ENCODE results near the gene SLC19A1.

SLC19A1 gene

GRCh38 chr21:45542242-45542666 lies at the start of gene SLC19A1:
Gene SLC19A1 (minus strand): TSS chr21:45542440. CDS start chr21:45537959, 4,481 bp downstream.
- Histone ChIP-seq H3K9me3 (ENCODE audit: insufficient read depth, low read length, severe bottlenecking) (no peaks in the 10 kb centered on the region), H3K4me2 (ENCODE audit: insufficient read depth, low read length) (peak within 1 kb of the TSS; percentile 97), H3K4me1 (ENCODE audit: insufficient read depth, low read length) (peaks cover 44% of the 10 kb centered on the region), H3K27me3 (ENCODE audit: insufficient read depth, low read length, poor library complexity) (no peaks in the 10 kb centered on the region), H3K79me2 (ENCODE audit: insufficient read depth, low read length) (peaks cover 43% of the 10 kb centered on the region), H2AFZ (ENCODE audit: low read depth, low read length) (peak within 1 kb of the TSS; percentile 77), H3K4me3 (ENCODE audit: low read depth in 1 of 2, low read length in 2 of 2) (peak within 1 kb of the TSS; percentile 48 to 77; a peak in 3 of 4 replicates), H3K9ac (ENCODE audit: low read depth, low read length) (peak within 1 kb of the TSS; percentile 66), H3K36me3 (ENCODE audit: insufficient read depth, low read length) (peaks cover 38% of the 10 kb centered on the region), H3K27ac (ENCODE audit: low read length) (peak within 1 kb of the TSS; percentile 71), H4K20me1 (ENCODE audit: insufficient read depth, low read length) (peaks cover 41% of the 10 kb centered on the region)
- ATAC-seq (ENCODE audit: insufficient read depth, low read depth), result peak; percentile 77
- DNase-seq, result peak; percentile 73
- no peak for TF ChIP-seq EZH2 (IDR thresholded peaks at IDR 0.05; ENCODE audit: borderline replicate concordance, low read depth, low read length, severe bottlenecking)
- TF ChIP-seq CTCF (IDR thresholded peaks at IDR 0.05; ENCODE audit: borderline replicate concordance, extremely low read depth, low read length, poor library complexity, severe bottlenecking), result peak; percentile 33

GRCh38 chr21:45591619-45592207 lies 49.5 kb upstream of the SLC19A1 start:
- H3K36me3 ChIP-seq (ENCODE audit: insufficient read depth, low read length), result no peaks in the 10 kb centered on the region
- no peak overlapping the region for H3K9ac ChIP-seq (ENCODE audit: low read depth, low read length)
- no peak for DNase-seq
- no peaks in the 10 kb centered on the region for H3K27me3 ChIP-seq (ENCODE audit: insufficient read depth, low read length, poor library complexity)
- no peak overlapping the region for H2AFZ ChIP-seq (ENCODE audit: low read depth, low read length)
- no peaks in the 10 kb centered on the region for H3K79me2 ChIP-seq (ENCODE audit: insufficient read depth, low read length)
- H3K27ac ChIP-seq (ENCODE audit: low read length), result no peak overlapping the region
- no peak overlapping the region for H3K4me2 ChIP-seq (ENCODE audit: insufficient read depth, low read length)
- ATAC-seq (ENCODE audit: insufficient read depth, low read depth), result no peak
- H3K9me3 ChIP-seq (ENCODE audit: insufficient read depth, low read length, severe bottlenecking), result peaks cover under 1% of the 10 kb centered on the region
- H4K20me1 ChIP-seq (ENCODE audit: insufficient read depth, low read length), result 0 out of 2 replicates have a peak, but pooled peaks cover 2% of the 10 kb centered on the region
- H3K4me1 ChIP-seq (ENCODE audit: insufficient read depth, low read length), result peaks cover 10% of the 10 kb centered on the region
- H3K4me3 ChIP-seq (ENCODE audit: low read depth in 1 of 2, low read length in 2 of 2), result no peak overlapping the region
- TF ChIP-seq EZH2 (IDR thresholded peaks at IDR 0.05; ENCODE audit: borderline replicate concordance, low read depth, low read length, severe bottlenecking), result no peak
- no peak for TF ChIP-seq CTCF (IDR thresholded peaks at IDR 0.05; ENCODE audit: borderline replicate concordance, extremely low read depth, low read length, poor library complexity, severe bottlenecking)

- TF ChIP-seq CTCF (IDR thresholded peaks at IDR 0.05; ENCODE audit: borderline replicate concordance, extremely low read depth, low read length, poor library complexity, severe bottlenecking), result no peak
- TF ChIP-seq EZH2 (IDR thresholded peaks at IDR 0.05; ENCODE audit: borderline replicate concordance, low read depth, low read length, severe bottlenecking), result no peak
- Histone ChIP-seq H3K4me1 (ENCODE audit: insufficient read depth, low read length) (peaks cover 7% of the 10 kb centered on the region; the same call in 1 of the 2 replicates), H3K36me3 (ENCODE audit: insufficient read depth, low read length) (no peaks in the 10 kb centered on the region), H2AFZ (ENCODE audit: low read depth, low read length) (no peak overlapping the region), H4K20me1 (ENCODE audit: insufficient read depth, low read length) (0 out of 2 replicates have a peak, but pooled peaks cover 2% of the 10 kb centered on the region), H3K9ac (ENCODE audit: low read depth, low read length) (no peak overlapping the region), H3K27me3 (ENCODE audit: insufficient read depth, low read length, poor library complexity) (no peaks in the 10 kb centered on the region), H3K4me3 (ENCODE audit: low read depth in 1 of 2, low read length in 2 of 2) (no peak overlapping the region), H3K4me2 (ENCODE audit: insufficient read depth, low read length) (no peak overlapping the region), H3K27ac (ENCODE audit: low read length) (no peak overlapping the region), H3K79me2 (ENCODE audit: insufficient read depth, low read length) (no peaks in the 10 kb centered on the region), H3K9me3 (ENCODE audit: insufficient read depth, low read length, severe bottlenecking) (peaks cover 8% of the 10 kb centered on the region)
- DNase-seq (no peak), ATAC-seq (ENCODE audit: insufficient read depth, low read depth) (no peak)
Measured at GRCh38 chr21:45590726-45591618, 48.7 kb upstream of the SLC19A1 start.
